HG03139 (cell line): ENCODE data around the gene NKAIN2.

ENCODE experiments used
- ATAC-seq: cut with Tn5 transposase; IDR thresholded peaks from one replicate; pipeline ENCODE4 v1.9.1; 2021; ENCODE audit not compliant: unreplicated experiment

Gene NKAIN2

GRCh38 chr6:123806561-123806960, 2.9 kb downstream of the NKAIN2 start:
- ATAC-seq: no peak

GRCh38 chr6:123808556-123808955, 4.9 kb downstream of the NKAIN2 start:
- ATAC-seq: no peak

GRCh38 chr6:123810214-123810613, 6.5 kb downstream of the NKAIN2 start:
- ATAC-seq: no peak

- ATAC-seq: no peak
Measured at GRCh38 chr6:123810948-123811347, 7.3 kb downstream of the NKAIN2 start.

- ATAC-seq: no peak
Measured at GRCh38 chr6:123811378-123811777, 7.7 kb downstream of the NKAIN2 start.

DNA sequence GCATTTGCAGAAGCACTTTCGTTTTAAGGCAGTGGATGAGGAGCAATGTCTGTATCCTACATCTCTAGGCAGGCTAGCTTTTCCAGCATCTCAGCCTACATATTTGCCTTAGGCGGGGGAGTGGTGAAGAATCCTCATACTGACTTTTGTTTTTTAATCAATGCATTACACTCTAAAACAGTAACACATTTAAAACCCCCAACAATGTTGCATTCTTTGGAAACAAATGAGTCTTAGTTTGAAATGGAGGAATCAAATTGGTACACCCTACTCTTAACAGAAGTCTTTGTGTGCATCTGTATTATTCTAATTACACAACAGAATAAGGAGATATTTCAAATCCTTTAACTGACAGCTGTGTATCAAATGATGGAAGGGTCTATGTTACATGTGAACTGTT, 9.0 kb downstream of the NKAIN2 start:
- no peak for ATAC-seq

DNA sequence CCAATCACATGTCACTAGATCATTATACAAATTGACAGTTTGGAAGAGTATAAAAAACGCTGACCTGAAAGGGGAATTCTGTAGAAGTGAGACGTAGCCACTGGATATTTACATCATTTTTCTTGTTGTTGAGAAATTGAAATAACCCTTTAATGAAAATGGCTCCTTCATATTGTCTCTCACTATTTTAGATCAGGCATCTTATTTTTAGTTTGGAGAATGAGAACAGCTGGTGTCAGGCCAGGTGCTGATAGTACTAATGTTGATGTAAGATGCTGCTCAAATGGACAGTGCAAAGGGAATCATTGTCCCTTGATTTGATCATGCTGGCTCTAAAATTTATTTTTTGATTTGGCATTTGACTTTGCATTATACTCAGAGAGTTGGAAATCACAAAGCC, 17.4 kb downstream of the NKAIN2 start:
- no peak for ATAC-seq

- ATAC-seq: no peak
Measured at GRCh38 chr6:123829302-123829953, 25.8 kb downstream of the NKAIN2 start.

- no peak for ATAC-seq
Measured at GRCh38 chr6:123830120-123830519, 26.5 kb downstream of the NKAIN2 start.

- no peak for ATAC-seq
Measured at GRCh38 chr6:123838505-123839234, 35.0 kb downstream of the NKAIN2 start.

GRCh38 chr6:123841067-123841896, 37.6 kb downstream of the NKAIN2 start:
- ATAC-seq: no peak

DNA sequence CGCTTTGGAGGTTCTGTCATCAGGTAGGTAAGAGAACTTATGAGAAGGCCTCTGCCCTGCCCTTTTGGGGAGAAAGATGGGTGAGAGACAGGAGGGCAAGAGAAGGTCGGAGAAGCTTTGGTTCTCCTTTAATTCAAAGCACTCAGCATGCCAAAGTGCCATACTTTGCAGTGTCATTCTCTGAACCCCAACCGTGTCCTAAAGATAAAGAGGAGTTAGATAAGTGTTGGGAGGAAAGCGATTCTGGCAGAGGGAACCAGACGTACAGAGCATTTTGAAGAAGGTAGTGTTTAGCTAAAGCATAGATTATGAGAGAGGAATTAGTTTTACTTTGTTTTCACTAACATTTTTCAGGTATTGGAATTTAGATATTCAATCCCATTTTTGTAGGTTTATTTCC, 40.3 kb downstream of the NKAIN2 start:
- ATAC-seq: no peak

- no peak for ATAC-seq
Measured at GRCh38 chr6:123848347-123848746, 44.7 kb downstream of the NKAIN2 start.

DNA sequence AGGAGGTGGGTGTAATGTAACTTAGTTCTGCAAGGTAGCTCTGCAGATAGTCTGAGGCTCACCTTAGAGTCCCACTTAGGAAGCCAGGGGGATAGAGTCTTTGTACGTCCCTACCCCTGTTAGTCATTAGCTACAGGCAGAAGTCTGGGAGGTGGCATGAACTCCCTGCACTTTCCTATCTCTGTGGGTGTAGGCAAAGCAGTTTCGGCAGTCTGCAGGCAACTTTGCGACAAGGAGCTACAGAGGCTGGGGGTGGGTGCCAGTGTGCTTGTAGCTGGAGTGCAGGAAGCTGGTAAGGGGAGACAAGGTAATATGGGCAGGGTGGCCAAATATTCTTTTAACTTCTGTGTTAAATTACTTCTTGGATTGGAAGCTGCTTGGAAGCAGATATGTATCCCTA, 45.7 kb downstream of the NKAIN2 start:
- ATAC-seq: no peak

DNA sequence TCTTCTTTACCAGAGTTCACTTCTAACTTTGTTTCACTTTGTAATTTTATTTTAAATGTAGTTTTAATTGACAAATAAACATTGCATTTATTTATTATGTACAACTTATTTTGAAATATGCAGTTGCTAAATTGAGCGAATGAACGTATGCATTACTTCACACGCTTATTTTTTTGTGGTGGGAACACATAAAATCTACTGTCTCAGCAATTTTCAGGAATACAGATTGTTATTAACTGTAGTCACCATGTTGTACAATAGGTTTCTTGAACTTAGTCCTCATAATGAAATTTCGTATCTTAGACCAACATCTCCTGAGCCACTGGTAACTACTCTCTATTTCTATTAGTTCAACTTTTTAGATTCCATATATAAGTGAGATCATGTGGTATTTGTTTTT, 46.9 kb downstream of the NKAIN2 start:
- no peak for ATAC-seq

- ATAC-seq: no peak
Measured at GRCh38 chr6:123854201-123854600, 50.5 kb downstream of the NKAIN2 start.

- ATAC-seq: no peak
Measured at GRCh38 chr6:123855506-123855905, 51.8 kb downstream of the NKAIN2 start.

GRCh38 chr6:123859291-123859690, 55.6 kb downstream of the NKAIN2 start:
- ATAC-seq: no peak

DNA sequence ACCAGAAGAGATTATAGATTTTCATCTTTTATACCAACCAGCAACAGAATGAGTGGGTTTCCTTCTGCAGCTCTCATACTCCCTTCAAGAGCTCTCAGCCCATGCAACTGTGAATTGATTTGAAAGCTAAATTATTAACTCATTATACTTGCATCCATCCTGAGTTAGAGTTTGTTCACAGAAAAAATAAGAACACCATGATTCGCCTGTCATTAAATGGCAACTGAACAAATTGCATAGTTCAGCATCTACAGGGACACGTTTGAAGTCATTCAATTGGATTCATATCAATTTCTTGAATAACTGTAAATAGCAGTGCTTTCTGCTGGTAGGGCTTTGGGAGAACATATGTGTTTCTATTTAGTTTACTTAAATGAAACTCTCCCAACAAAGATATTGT, 65.7 kb downstream of the NKAIN2 start:
- no peak for ATAC-seq

DNA sequence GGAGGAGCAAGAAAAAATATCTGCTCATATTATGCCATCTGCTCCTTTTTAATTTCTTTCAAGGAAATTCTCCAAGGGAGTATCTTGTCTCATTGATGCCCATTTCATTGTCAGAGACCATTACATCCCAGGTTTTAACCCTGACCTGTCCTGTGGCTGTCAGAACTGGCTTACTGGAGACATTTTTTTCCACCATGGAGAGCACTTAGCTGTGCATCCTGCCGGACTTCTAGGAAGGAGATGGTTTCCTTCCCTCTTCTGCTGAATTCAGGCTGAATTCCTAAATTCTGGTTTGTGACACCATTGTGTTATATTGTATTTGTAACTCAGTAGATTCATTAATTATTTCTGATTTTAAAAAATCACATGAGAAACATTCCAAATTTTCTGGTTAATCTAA, 70.3 kb downstream of the NKAIN2 start:
- no peak for ATAC-seq

- ATAC-seq: no peak
Measured at GRCh38 chr6:123875784-123876183, 72.1 kb downstream of the NKAIN2 start.

DNA sequence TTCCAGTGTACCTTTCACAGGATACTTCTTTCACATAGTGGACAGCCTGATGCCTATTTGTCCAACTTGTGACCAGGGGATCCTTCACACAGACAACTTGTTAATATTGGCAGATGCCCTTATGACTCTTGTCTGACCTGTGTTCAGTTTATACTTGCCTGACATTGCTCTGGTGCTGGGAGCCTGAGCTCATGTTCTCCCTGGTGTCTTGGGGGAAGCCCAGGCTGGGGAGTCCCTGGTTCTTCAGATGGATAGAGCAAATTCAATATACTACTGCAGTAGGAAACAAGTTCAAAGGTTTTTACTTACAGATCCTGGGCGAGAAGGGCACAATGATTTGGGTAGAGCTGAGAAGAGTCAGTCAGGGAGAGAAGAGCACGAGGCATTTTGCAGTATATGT, 76.1 kb downstream of the NKAIN2 start:
- ATAC-seq: no peak
